NCI-H524 treated with DMSO at 0.1 percent for 48 hours (cell line): ENCODE results near the gene GJC2.

Source experiments
- DNase-seq: peaks from one replicate; lab custom pipeline; 2025; lab: John Stamatoyannopoulos, UW

GJC2 gene

DNA sequence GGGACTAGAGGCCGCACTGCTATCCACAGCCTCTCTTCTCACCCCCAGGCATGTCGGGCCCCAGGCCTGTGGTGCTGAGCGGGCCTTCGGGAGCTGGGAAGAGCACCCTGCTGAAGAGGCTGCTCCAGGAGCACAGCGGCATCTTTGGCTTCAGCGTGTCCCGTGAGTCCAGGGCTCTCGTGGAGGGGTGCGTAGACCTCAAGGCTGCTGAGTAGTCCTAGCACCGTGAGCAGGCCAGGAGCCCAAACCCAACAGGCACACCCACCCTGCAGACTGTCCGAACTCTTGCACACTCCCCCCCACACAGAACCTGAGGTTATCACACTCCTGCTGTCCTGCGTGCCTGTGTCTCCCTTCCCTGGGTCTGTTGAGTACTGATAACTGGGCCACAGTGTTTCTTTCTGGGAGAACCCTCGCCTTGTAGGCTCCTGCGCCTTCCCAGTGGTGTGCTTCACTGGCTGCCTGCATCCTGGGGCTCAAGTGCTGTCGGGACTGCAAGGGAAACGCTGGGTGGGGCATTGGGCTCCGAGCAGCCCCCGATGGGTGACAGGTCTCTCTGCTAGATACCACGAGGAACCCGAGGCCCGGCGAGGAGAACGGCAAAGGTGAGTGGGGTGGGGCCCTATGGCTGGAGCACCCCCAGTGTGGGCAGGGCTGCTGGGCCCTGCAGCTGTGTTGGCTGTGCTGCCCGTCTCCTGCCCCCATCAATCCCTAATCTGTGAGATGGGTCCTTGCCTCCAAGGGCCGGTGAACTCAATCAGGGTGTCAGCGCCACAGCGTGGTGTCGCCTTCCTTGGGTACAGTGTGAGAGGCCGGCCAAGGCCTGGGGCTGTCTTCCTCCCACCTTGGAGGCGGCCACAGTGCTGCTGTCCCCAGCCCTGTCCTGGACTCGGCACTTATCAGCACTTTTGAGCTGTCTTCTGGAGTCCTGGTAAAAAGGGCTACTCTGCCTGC, 4.0 kb upstream of the GJC2 start:
- DNase-seq = no peak

DNA sequence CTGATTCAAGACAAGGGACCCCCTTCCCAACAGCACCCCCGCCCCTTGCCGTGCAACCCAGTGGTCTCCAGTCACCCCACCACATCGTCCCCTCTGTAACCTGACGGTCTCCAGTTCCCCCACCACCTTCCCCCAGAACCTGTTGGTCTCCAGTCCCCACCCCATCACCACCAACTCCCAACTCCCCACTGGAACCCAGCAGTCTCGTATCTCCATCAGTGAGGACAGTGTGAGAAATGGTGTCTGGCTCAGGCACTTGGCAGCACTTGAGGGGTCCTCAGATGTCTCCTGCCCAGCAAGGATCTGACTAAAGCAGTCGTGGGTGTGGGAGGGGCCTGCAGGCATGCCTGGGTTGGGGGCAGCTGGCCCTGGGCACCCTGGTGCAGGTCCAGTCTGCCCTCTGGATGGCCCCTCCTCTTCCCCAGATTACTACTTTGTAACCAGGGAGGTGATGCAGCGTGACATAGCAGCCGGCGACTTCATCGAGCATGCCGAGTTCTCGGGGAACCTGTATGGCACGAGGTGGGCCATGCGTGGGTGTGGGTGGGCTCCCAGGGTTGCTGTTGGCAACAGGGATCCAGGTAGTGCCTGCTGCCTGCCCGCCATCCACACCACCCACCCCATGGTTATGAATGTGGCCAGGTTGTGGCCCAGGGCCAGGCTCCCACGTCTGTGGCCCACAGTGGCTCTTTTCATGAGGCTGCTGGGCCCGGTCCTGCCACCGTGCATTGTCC, 3.1 kb upstream of the GJC2 start:
- DNase-seq = no peak

DNA sequence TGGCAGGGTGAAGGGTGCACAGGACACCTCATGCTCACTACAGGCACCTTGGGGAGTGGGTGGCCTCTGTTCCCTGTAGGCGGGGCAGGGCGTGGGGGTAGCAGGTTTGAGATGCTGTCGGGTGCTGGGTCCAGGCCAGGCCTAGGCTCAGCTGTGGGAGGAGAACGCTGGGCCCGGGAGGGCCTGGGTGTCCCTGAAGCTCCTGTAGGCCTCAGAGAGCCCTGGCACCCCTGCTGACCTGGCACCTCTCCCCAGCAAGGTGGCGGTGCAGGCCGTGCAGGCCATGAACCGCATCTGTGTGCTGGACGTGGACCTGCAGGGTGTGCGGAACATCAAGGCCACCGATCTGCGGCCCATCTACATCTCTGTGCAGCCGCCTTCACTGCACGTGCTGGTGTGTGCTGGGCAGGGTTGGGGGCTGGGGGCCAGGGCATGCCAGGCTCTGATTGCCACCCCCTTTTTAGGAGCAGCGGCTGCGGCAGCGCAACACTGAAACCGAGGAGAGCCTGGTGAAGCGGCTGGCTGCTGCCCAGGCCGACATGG, 2.5 kb upstream of the GJC2 start:
- no peak for DNase-seq

DNA sequence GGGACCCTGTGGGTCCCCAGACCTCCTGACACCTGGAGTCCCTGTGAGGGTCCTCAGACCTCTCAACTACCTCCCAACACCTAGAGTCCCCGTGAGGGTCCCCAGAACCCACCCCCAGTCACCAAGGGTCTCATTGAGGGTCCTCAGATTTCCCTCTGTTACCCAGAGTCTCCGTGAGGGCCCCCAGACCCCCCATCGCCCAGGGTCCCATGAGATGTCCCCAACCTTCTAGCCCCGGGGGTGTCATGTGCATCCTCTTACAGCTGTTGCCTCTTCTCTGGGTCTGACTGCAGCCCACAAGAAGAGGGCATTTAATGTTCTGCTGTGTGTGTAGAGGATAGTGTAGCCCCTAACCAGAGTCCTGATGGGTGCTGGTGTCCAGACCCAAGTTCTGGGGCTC, 2.0 kb upstream of the GJC2 start:
- no peak for DNase-seq

DNA sequence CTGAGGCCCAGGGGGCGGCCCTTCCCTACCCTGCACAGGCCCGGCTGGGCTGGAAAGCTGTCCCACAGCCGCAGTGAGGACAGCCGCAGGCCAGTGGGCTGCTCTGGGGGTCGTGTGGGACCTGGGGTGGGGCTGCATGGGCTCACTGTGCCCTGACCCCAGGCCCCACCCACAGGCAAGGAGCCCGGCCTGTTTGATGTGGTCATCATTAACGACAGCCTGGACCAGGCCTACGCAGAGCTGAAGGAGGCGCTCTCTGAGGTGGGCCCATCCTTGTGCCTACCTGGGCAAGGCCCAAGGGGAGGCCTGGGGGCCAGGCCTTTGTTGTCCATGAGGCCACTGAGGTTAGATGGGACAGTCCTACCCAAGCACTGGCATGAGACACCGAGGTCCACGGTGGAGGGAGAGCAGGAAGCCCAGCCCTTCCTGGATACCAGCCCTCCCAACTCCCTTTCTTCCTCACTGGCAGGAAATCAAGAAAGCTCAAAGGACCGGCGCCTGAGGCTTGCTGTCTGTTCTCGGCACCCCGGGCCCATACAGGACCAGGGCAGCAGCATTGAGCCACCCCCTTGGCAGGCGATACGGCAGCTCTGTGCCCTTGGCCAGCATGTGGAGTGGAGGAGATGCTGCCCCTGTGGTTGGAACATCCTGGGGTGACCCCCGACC, 1.4 kb upstream of the GJC2 start:
- DNase-seq = no peak

DNA sequence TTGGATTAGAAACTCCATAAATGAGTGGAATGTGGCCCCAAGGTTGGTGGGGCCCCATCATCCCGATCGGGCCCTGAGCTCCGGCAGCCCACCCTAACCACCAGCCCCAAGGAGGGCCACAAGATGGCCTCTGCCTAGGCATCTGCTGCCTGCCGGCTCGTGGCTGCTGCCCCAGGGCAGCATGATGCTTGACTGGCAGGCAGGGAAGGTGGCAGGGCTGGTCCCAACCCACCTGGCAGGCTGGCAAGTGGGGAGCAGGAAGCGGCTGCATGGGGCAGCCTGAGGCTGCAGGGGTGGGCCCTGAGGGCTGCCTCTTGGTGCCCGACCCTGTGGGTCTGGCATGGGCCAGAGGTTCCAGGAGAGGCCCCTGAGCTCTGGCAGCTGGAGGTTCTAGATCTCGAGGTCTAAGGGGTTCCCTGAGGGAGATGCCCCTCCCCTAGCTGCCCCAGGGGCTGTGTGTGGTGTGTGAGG, 760 bp upstream of the GJC2 start:
- no peak for DNase-seq

DNA sequence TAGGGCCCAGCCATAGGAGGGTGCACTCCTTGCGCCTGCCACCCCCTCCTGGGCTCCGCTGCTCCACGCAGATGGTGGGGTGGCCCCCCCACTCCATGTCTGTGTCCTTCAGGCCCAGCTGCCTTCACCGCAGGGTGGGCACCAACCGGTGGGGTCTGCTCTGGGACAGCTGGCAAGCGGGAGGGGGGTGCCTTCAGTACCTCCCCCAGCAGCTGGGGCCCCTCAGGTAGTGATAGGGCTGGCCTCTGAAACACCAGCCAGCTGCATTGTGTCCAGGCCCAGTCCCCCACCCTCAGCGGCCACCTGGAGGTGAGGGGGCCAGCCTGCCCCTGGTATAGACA, 360 bp downstream of the GJC2 start:
- peak; percentile 49 for DNase-seq

DNA sequence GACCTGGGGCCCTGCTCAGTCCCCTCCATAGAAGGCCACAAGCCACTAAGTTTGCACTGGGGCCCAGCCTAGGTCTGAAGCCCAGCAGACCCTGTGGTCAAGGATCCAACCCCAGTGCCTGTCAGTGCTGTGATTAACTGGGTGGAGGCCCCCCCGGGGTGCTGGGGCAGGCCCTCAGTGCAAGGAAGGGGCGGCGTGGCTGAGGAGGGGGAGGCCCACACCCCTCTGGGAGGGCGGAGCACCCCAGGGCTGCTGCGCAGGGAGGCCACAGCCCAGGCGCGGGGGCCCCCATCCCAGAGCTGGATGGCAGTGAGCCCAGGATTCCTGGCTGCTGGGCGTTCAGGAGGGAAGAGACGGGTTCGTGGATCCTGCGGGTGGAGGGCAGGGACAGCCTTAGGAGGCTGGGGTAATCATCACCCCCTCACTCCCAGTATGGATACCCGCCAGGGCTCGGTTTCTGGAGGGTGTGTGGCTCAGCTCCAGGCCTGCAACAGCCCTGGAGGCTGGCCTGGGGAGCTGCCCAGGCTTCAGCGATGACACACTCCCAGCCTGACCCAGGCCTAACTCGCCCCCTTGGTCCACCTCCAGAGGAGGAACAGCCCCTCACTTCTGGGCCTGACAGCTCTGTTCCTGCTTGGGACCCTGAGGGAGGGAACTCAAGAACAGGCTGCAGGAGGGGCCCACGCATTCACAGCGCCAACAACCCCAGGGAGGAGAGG, 890 bp downstream of the GJC2 start:
- DNase-seq = no peak

DNA sequence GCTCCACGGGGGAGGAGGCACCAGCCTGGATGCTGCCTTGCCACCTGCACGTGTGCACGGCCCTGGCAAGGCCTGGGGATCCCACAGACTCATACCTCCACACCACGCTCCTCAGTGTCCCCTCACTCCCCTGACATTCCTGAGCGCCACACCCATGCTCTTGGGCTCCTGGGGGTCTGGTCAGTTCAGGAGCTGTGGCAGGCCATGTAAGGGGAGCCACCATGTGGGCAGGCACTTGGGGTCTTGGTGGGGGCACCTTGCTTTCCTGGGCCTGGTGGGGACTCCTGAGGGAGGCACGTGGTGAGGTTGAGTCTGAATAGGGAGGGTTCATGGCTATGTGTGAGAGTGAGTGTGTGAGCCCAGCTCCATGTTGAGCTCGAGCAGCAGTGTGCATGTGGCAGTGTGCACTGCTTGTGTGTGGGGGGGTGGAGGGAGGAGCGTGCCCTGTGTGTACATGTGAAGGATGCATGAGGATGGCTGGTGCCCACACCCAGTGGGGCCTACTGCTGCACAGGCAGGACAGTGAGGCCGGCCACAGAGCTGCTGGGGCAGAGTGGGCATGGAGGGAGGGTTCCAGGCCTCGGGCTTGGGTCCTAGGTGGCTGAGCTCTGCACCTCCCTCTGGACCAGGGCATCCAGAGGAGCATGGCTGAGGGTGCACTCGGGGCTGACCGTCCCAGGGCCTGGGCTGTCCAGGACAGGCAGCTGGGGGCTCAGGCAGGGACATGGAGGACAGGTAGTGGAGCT, 1.6 kb downstream of the GJC2 start:
- DNase-seq = no peak

DNA sequence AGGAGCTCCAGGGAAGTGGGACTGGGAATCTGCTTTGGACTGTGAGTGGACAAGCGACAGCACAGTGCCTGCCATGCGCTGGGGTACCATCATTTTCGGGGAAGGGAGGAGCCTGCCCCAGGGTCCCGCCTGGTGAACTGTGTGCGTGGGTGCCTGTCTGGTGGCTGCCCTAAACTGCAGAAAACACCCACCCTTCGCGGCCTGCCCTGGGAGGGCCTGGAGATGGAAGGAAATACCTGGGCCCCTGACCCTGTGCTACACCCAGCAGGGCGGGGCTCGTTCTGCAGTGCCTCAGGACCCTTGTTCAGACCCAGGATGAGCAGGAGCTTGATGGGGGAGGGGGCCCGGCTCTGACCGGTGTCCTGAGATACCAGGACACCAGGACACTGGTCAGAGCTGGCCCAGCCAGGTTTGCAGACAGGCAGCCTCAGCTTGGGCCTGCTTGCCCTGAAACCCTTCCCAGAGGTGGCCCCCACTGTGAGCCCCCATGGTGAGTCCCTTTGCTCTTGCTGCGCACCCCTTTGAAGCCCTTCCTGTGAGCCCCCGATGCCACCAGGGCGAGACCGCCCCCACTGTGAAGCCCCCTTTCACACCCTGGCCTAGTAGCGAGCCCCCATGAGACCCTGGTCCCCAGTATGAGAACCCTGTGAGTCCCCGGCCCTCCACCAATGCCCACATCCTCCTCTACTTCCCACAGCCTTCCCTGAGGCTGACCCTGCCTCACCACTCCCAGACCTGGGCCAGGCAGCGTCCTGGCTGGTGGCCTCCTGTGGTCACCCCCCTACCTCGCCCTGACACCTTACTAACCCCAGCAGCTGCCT, 2.6 kb downstream of the GJC2 start:
- no peak for DNase-seq

DNA sequence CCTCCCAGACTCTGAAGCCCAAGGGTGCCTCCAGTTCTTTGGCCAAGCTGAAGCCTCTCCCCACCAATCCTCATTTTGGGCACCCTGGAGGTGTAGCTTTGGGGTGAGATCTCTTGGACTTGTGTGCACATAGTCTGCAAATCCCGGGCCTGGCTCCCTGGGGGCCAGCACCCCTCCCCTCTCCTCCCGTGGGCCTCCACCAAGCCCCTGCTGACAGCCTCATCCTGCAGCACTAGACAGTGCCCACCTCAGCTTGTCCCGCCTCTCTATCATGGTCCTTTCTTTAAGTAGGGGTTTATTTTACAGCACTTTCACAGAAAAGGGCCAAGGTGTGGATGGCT, 3.2 kb downstream of the GJC2 start:
- no peak for DNase-seq

DNA sequence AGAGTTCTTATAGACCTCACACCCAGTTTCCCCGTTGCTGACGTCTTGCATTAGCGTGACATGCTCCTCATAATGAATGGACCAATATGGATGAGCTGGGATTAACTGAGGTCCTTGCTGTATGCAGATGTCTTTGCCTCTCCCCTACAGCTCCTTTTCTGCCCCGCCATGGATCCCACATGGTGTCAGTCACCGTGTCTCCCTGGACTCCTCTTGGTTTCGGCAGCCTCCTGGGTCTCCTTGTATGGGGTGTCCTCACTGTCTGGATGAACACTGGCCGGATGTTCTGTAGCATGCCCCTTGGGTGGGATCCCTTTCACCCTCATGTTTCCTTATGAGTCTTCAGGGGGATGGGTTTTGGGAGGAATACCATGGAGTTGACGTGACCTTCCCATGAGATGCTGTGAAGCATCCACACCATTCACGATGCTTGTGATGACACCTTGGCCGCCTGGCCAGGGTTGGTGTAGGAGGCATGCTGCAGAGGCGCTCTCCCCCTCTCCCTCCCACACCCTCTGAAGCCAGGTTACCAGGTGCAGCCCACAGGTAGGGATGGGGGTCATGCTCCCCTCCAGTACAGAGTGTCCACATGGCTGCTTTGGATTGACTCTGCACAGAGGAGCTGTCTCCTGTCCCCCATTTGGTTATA, 4.4 kb downstream of the GJC2 start:
- no peak for DNase-seq

DNA sequence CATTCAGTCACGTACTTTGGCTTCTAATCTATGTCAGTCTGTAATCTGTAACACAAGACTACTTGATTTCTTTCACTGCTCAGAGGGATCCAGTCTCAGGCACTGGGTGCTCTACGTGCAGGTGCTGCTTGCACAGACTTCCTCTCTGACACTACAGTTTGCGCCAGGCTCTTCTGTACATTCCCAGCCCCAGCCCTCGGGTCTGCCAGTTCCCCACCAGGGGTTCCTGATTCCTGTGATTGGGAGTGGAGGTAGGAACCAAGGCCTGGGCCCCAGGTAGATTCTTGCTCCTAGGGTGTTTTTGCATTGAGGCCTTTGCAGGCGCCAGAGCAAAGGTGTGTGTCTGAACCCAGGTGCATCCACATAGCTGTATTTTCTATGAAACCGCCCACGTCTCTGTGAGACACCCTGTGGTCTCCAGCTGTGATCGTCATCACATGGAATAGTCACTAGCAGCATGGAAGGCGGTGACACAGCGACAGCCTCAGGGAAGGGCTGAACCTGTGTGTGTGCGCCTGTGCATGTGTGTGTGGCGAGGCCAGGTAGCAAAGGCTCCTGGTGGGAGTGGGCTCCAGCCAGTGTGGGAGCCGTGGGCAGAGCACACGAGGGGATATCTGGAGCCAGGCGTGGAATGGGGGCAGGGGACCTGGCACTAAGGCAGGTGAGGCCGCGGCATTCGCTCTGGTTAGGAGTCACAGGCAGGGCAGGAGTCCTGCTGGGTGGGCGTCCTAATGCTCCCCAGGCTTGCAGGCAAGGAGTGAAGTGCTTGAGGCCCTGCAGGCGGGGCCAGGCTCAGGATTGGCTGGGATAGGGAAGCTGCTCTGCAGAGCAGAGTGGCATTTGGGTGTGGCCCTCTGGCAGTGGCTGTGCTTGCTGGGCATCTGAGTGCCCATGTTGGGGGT, 5.2 kb downstream of the GJC2 start:
- DNase-seq = no peak

DNA sequence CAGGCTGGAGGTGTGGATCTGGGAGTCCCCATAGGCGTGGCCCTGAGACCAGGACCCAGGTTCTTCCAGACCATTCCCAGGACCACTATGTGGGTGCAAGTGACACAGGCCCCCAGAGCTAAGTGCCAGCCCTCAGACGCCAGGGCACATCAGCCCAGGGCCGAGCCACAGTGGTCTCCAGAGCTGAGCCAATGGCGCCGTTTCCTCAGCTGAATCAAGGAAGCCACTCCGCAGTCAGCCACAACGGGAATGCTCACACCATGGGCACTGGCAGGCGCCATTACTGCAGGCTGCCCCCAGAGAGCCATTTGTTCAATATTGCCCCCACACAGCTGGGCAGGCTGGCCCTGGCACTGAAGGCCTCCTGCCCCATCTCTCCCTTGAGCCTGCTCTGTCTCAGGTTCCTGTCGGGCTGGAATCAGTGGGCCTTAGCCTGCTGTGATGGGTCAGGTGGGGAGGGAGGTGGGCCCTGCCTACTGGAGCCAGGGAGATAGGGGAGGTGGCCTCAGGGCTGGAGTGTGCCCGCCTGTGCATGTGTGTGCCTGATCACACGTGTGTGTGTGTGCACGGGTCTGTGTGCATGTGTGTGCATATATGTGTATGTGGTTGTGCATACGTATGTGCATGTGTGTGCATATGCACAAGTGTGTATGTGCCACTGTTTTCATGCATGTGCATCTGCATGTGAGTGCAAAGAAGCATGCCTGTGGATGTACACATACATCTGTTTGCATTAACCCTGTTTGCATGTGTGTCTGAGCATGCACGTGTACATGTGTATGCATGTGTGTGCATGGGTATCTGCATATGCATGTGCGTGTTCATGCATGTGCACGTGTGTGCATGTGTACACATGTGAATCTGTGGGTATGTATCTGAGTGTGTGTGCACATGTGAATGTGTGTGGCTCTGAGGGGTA, 6.1 kb downstream of the GJC2 start:
- DNase-seq = no peak

DNA sequence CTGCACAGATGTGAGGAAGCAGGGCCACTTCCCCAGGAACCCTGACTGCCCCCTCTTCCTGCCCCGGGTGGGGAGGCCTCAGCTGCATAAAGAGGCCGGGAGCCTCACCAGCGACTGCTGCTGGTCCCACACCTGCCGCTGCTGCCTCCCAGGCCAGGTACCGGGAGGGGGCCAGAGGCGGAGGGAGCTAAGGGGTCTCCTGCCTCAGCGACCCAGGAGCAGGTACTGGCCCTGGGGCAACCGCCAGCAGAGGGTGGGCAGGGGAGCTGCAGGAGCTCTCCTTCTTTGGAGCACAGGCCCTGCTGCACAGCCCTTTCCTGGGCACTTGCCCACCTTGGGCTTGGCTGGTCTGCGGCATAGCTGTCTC, 6.8 kb downstream of the GJC2 start:
- no peak for DNase-seq

DNA sequence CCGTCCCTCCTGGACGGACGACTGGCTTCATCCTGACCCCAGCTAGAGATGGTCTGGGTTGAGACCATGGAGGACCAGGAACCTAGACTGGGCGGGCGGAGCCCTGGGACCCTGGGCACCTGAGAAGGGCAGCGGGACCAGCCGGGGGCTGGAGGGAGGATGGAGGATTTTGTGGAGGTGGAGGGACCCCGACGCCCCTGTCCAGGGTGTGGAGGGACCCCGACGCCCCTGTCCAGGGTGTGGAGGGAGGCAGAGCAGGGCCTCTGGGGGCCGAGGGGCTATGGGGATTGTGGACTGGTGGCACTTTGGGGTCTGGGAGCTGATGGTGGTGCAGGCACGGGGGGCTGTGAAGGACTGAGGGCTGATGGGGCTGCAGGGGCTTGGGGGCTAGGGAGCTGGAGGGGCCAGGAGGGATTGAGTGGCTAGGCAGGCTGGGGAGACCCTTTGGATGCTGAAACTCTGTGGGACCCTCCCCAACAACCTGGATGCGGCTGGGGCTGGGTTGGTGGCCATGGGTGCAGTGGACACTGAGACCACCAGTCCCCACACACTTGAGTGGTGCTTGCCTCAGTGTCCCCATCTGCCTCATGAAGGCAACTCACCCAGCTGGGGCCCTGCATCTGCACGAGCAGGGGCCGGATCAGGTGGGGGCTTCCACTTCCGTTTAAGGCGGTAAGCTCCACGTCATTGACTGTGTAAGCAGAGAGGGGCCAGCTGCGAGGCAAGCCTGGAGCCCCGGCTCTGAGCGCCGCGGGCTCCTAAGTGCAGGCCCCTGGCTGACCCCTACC, 7.4 kb downstream of the GJC2 start:
- DNase-seq = no peak

DNA sequence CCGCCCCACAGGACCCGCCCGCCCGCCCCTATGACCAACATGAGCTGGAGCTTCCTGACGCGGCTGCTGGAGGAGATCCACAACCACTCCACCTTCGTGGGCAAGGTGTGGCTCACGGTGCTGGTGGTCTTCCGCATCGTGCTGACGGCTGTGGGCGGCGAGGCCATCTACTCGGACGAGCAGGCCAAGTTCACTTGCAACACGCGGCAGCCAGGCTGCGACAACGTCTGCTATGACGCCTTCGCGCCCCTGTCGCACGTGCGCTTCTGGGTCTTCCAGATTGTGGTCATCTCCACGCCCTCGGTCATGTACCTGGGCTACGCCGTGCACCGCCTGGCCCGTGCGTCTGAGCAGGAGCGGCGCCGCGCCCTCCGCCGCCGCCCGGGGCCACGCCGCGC, 8.0 kb downstream of the GJC2 start:
- DNase-seq = no peak
